Measurements from ENCODE around the gene ACVR1B.

- TF ChIP-seq, protein P1, sequence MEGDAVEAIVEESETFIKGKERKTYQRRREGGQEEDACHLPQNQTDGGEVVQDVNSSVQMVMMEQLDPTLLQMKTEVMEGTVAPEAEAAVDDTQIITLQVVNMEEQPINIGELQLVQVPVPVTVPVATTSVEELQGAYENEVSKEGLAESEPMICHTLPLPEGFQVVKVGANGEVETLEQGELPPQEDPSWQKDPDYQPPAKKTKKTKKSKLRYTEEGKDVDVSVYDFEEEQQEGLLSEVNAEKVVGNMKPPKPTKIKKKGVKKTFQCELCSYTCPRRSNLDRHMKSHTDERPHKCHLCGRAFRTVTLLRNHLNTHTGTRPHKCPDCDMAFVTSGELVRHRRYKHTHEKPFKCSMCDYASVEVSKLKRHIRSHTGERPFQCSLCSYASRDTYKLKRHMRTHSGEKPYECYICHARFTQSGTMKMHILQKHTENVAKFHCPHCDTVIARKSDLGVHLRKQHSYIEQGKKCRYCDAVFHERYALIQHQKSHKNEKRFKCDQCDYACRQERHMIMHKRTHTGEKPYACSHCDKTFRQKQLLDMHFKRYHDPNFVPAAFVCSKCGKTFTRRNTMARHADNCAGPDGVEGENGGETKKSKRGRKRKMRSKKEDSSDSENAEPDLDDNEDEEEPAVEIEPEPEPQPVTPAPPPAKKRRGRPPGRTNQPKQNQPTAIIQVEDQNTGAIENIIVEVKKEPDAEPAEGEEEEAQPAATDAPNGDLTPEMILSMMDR (IDR thresholded peaks at IDR 0.05) = no peak
- no peak for TF ChIP-seq POLR2A (IDR thresholded peaks at IDR 0.05)
Measured at GRCh38 chr12:52026263-52026662, 74.8 kb downstream of the ACVR1B start.

All from Peyer's patch (tissue), 4 donors.